HEK293T (cell line): ENCODE data around the gene P2RY14.

Experiments used
- ELF4 ChIP-seq: fragments of 450-650 bp; IDR thresholded peaks from 2 replicates; pipeline ENCODE4 v1.6.1; 2017; ENCODE audit warnings: antibody characterized with exemption
- FOXA1 ChIP-seq: fragments of 450-650 bp; IDR thresholded peaks from 2 replicates; pipeline ENCODE4 v1.6.1; 2016; ENCODE audit warnings: mild to moderate bottlenecking
- HDGF ChIP-seq: fragments of 450-650 bp; IDR thresholded peaks from 2 replicates; pipeline ENCODE4 v1.6.1; 2017; ENCODE audit warnings: antibody characterized with exemption, borderline replicate concordance

- TF ChIP-seq ELF4 (no peak), HDGF (no peak), FOXA1 (no peak)
These were observed 18.7 kb downstream of the P2RY14 start for GRCh38 chr3:151259664-151260063.
